HCT116 (cell line): ENCODE measurements around the gene ACSS1. TPM values are rescaled to one million over a fixed set of nuclear protein-coding genes. Genes with fewer than 3 reads are reported as not detected.

Experiments
- ATAC-seq: fragments of 200-7000 bp; cut with Tn5 transposase; 2 replicates; pipeline ENCODE4 v1.9.1; 2020; ENCODE audit warnings: mild to moderate bottlenecking, moderate library complexity
- BruUV-seq: library from RNA; stranded (reverse); fragments of 400-500 nt; replicated peaks from 2 replicates; lab custom pipeline; 2021; lab: Mats Ljungman, UMichigan
- CTCF ChIA-PET: fragments of 300-600 bp; sonication (Branson Sonifier 250); formaldehyde crosslinking; loops from one replicate; lab custom pipeline; 2021; ENCODE audit warnings: antibody characterized with exemption; lab: Charles Lee
- POLR2A ChIA-PET: fragments of 300-600, 350-600 bp; sonication (Branson Sonifier 250); formaldehyde crosslinking; loops from one replicate; lab custom pipeline; 2021; ENCODE audit warnings: antibody characterized with exemption; lab: Charles Lee
- RAD21 ChIA-PET, 2 experiments: fragments of 300-600 bp; sonication (Branson Sonifier 250); formaldehyde crosslinking; loops; one replicate each; lab custom pipeline; 2023; ENCODE audit warnings: low total read pairs in 2 of 2; ENCODE audit not compliant: uncharacterized antibody in 2 of 2, unreplicated experiment in 2 of 2, low non-redundant PET in 1 of 2; lab: Charles Lee
- DNase-seq: peaks from one replicate; pipeline ENCODE4 v3.0.0-alpha.2; 2010; ENCODE audit warnings: low read depth, low spot score
- H2AFZ ChIP-seq: fragments of 200-600 bp; shearing (Covaris generic), sonication (generic); 2 replicates; pipeline ENCODE4 v1.6.1; 2017; ENCODE audit warnings: low read depth, mixed run types, mixed read lengths, antibody characterized with exemption, low read length; ENCODE audit not compliant: poor library complexity, severe bottlenecking
- H3K27ac ChIP-seq: 2 replicates; pipeline ENCODE4 v1.5.1; 2012; ENCODE audit warnings: low read depth, low read length
- H3K27me3 ChIP-seq: fragments of 200-600 bp; sonication (generic); 2 replicates; pipeline ENCODE4 v1.6.1; 2016; ENCODE audit warnings: mixed run types, low read length, mixed read lengths; ENCODE audit not compliant: insufficient read depth
- H3K36me3 ChIP-seq, 2 experiments: fragments of 200-500 bp in 1 of 2; fragments of 200-600 bp in 1 of 2; sonication (Bioruptor generic) in 1 of 2; sonication (generic) in 1 of 2; 2 replicates each; pipeline versions ENCODE4 v1.5.1 to v1.6.1; 2014 to 2016; ENCODE audit warnings: low read length in 2 of 2, inconsistent platforms in 1 of 2, mixed read lengths in 1 of 2, mixed run types in 1 of 2; ENCODE audit not compliant: insufficient read depth in 2 of 2, control insufficient read depth in 1 of 2
- H3K4me1 ChIP-seq, 2 experiments: fragments of 200-600 bp in 1 of 2; sonication (generic) in 1 of 2; 2 replicates each; pipeline versions ENCODE4 v1.5.1 to v1.6.1; 2012 to 2017; ENCODE audit warnings: low read length in 2 of 2, inconsistent platforms in 1 of 2, mild to moderate bottlenecking in 1 of 2, mixed read lengths in 1 of 2, mixed run types in 1 of 2, moderate library complexity in 1 of 2; ENCODE audit not compliant: insufficient read depth in 2 of 2, control insufficient read depth in 1 of 2
- H3K4me2 ChIP-seq: fragments of 200-600 bp; sonication (generic); 2 replicates; pipeline ENCODE4 v1.6.1; 2017; ENCODE audit warnings: mixed run types, low read length, mixed read lengths
- H3K4me3 ChIP-seq, 2 experiments: fragments of 200-600 bp in 1 of 2; sonication (generic) in 1 of 2; replicated peaks in 1 of 2; 2 replicates each; pipeline ENCODE4 v1.5.1; 2011 to 2016; ENCODE audit warnings: low read length in 2 of 2, control low read depth in 1 of 2, low read depth in 1 of 2, mild to moderate bottlenecking in 1 of 2, mixed read lengths in 1 of 2, mixed run types in 1 of 2
- H3K79me2 ChIP-seq: fragments of 200-600 bp; sonication (generic); 2 replicates; pipeline ENCODE4 v1.6.1; 2017; ENCODE audit warnings: mild to moderate bottlenecking, mixed run types, low read length, moderate library complexity, mixed read lengths; ENCODE audit not compliant: insufficient read depth
- H3K9ac ChIP-seq: fragments of 200-600 bp; sonication (generic); 2 replicates; pipeline ENCODE4 v1.6.1; 2016; ENCODE audit warnings: low read length, mixed read lengths
- H3K9me2 ChIP-seq: fragments of 200-600 bp; sonication (generic), shearing (Covaris generic); 2 replicates; pipeline ENCODE4 v1.6.1; 2017; ENCODE audit warnings: mixed run types, mild to moderate bottlenecking, moderate library complexity; ENCODE audit not compliant: insufficient read depth
- H3K9me3 ChIP-seq, 2 experiments: fragments of 200-500 bp in 1 of 2; fragments of 200-600 bp in 1 of 2; sonication (Bioruptor generic) in 1 of 2; sonication (generic) in 1 of 2; 2 replicates each; pipeline ENCODE4 v1.6.1; 2014 to 2017; ENCODE audit warnings: low read length in 2 of 2, mixed read lengths in 2 of 2, inconsistent platforms in 1 of 2, low read depth in 1 of 2, mild to moderate bottlenecking in 1 of 2, mixed run types in 1 of 2, moderate library complexity in 1 of 2; ENCODE audit not compliant: control insufficient read depth in 1 of 2, insufficient read depth in 1 of 2
- H4K20me1 ChIP-seq: fragments of 200-600 bp; sonication (generic), shearing (Covaris generic); 2 replicates; pipeline ENCODE4 v1.6.1; 2017; ENCODE audit warnings: mixed run types, mild to moderate bottlenecking, moderate library complexity; ENCODE audit not compliant: insufficient read depth
- CBX3 ChIP-seq: IDR thresholded peaks from 2 replicates; pipeline ENCODE4 v1.6.1; 2012; ENCODE audit warnings: low read depth
- EGR1 ChIP-seq: IDR thresholded peaks from 2 replicates; pipeline ENCODE4 v1.6.1; 2012; ENCODE audit warnings: low read depth
- ELF1 ChIP-seq: IDR thresholded peaks from 2 replicates; pipeline ENCODE4 v1.6.1; 2012; ENCODE audit warnings: low read depth, borderline replicate concordance
- EZH2phosphoT487 ChIP-seq: fragments of 200-600 bp; IDR thresholded peaks from 2 replicates; pipeline ENCODE4 v1.6.1; 2018; ENCODE audit warnings: antibody characterized with exemption, borderline replicate concordance
- FOSL1 ChIP-seq: IDR thresholded peaks from 2 replicates; pipeline ENCODE4 v1.6.1; 2012; ENCODE audit warnings: low read depth
- JUND ChIP-seq: IDR thresholded peaks from 2 replicates; pipeline ENCODE4 v1.6.1; 2012
- POLR2A ChIP-seq: IDR thresholded peaks from 2 replicates; pipeline ENCODE4 v1.7.0; 2011; ENCODE audit warnings: borderline replicate concordance; ENCODE audit not compliant: insufficient read depth, insufficient read length; ENCODE audit errors: extremely low read depth
- POLR2AphosphoS5 ChIP-seq: IDR thresholded peaks from 2 replicates; pipeline ENCODE4 v1.6.1; 2011; ENCODE audit warnings: mild to moderate bottlenecking, low read depth, low read length, moderate library complexity
- RAD21 ChIP-seq: IDR thresholded peaks from 2 replicates; pipeline ENCODE4 v1.6.1; 2012; ENCODE audit warnings: low read depth, mild to moderate bottlenecking
- SIN3A ChIP-seq: IDR thresholded peaks from 2 replicates; pipeline ENCODE4 v1.6.1; 2012; ENCODE audit warnings: low read depth
- SP1 ChIP-seq: IDR thresholded peaks from 2 replicates; pipeline ENCODE4 v1.6.1; 2012; ENCODE audit warnings: low read depth
- TCF7L2 ChIP-seq: IDR thresholded peaks from 2 replicates; pipeline ENCODE4 v1.7.0; 2011; ENCODE audit warnings: borderline replicate concordance, inconsistent platforms; ENCODE audit not compliant: insufficient read depth, insufficient read length; ENCODE audit errors: extremely low read depth
- YY1 ChIP-seq: IDR thresholded peaks from 2 replicates; pipeline ENCODE4 v1.6.1; 2011; ENCODE audit warnings: low read length, low read depth, moderate library complexity, mild to moderate bottlenecking; ENCODE audit not compliant: insufficient replicate concordance; ENCODE audit errors: extremely low read depth
- ZFX ChIP-seq: fragments of 450-650 bp; IDR thresholded peaks from 2 replicates; pipeline ENCODE4 v1.6.1; 2017
- intact Hi-C: fragments of 100-400 bp; cut with micrococcal nuclease; formaldehyde crosslinking; loops from 2 replicates; pipeline ENCODE4 v1.10.0; 2022
- total RNA-seq: library from RNA; stranded (reverse); gene quantifications from one replicate; pipeline ENCODE4 v1.2.1, GENCODE V29; 2021; ENCODE audit not compliant: unreplicated experiment
- TF ChIP-seq, protein P1 (sequence below): IDR thresholded peaks from 2 replicates; pipeline ENCODE4 v1.6.1; 2012
- TF ChIP-seq, protein P2 (sequence below), 3 experiments: fragments of 200-600 bp in 1 of 3; sonication (generic) in 1 of 3; IDR thresholded peaks in 2 of 3; conservative IDR thresholded peaks in 1 of 3; 2 replicates each; pipeline ENCODE4 v1.5.1; 2012 to 2017; ENCODE audit warnings: low read depth in 2 of 3, low read length in 2 of 3, antibody characterized with exemption in 1 of 3, borderline replicate concordance in 1 of 3, control low read depth in 1 of 3, mild to moderate bottlenecking in 1 of 3, mixed read lengths in 1 of 3, mixed run types in 1 of 3, moderate library complexity in 1 of 3; ENCODE audit not compliant: insufficient read depth in 1 of 3

The ACSS1 gene
- total RNA-seq, 1 experiment from 2014 or later: 0.27 TPM

- intact Hi-C loops: no loop called here
- no peak overlapping the region for H2AFZ ChIP-seq
- TF ChIP-seq POLR2A (no peak), ELF1 (no peak), JUND (no peak), RAD21 (no peak), TCF7L2 (no peak), EGR1 (no peak)
These were observed 58.4 kb downstream of the ACSS1 start for GRCh38 chr20:24999568-24999967.

DNA sequence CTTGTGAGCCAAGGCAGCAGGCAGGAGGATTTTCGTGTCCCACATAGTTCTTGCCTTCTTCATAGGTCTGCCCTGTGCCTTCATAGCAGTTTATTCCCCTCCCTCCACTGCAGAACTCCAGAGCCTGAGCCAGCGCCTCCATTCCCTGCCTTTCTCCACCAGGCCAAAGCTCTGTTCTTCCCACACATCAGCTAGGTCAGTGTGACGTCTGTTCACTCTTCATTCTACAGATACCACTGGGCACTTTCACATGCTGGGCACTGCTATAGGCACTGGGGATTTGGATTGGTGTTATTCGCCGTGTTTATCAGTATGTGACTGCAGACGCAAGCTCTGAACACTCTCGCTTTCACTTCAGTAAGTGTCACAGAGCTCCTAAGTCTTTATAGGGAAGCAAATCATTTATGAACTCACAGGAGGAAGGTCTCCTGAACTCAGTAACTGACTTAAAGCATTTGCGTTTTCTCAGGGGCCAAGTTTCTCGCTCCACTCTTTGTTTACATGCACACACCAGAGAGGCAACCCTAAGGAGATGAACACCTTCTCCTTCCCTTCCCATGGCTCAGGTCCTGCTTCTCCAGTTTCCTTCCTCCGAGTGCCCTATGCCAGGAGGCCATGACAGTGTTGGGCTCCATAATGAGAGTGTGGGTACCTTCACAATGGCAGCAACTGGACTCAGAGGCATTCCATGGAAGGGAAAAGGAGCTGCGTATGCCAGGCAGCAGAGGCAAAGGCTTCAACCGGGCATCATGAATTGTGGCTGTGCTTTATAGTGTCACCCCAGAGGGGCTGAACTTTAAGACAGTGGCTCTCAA, 59.1 kb downstream of the ACSS1 start:
- Histone ChIP-seq H3K4me2 (no peak overlapping the region), H3K9ac (no peak overlapping the region), H3K79me2 (no peaks in the 10 kb centered on the region), H3K36me3 (no peaks in the 10 kb centered on the region), H3K4me1 (peaks cover 0 to 14% of the 10 kb centered on the region in 2 experiments; a peak in 2 of 4 replicates), H3K4me3 (no peak overlapping the region), H4K20me1 (no peaks in the 10 kb centered on the region), H3K27ac (no peak overlapping the region), H3K9me3 (no peaks in the 10 kb centered on the region), H3K9me2 (no peaks in the 10 kb centered on the region), H2AFZ (no peak overlapping the region), H3K27me3 (peaks cover 16% of the 10 kb centered on the region; the same call in 1 of the 2 replicates)
- ChIA-PET CTCF (no interaction called here), POLR2A (no interaction called here), RAD21 (no interaction called here)
- no peak for DNase-seq
- TF ChIP-seq, protein P1, sequence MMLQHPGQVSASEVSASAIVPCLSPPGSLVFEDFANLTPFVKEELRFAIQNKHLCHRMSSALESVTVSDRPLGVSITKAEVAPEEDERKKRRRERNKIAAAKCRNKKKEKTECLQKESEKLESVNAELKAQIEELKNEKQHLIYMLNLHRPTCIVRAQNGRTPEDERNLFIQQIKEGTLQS: no peak
- TF ChIP-seq CBX3: no peak
- no peak for TF ChIP-seq SIN3A
- no peak for TF ChIP-seq EGR1
- no peak for TF ChIP-seq TCF7L2
- no peak for TF ChIP-seq FOSL1
- TF ChIP-seq YY1: no peak
- no peak for TF ChIP-seq POLR2AphosphoS5
- TF ChIP-seq SP1: no peak
- TF ChIP-seq JUND: no peak
- no peak for TF ChIP-seq EZH2phosphoT487
- no peak for TF ChIP-seq POLR2A
- TF ChIP-seq RAD21: no peak
- TF ChIP-seq ZFX: no peak
- TF ChIP-seq, protein P2, sequence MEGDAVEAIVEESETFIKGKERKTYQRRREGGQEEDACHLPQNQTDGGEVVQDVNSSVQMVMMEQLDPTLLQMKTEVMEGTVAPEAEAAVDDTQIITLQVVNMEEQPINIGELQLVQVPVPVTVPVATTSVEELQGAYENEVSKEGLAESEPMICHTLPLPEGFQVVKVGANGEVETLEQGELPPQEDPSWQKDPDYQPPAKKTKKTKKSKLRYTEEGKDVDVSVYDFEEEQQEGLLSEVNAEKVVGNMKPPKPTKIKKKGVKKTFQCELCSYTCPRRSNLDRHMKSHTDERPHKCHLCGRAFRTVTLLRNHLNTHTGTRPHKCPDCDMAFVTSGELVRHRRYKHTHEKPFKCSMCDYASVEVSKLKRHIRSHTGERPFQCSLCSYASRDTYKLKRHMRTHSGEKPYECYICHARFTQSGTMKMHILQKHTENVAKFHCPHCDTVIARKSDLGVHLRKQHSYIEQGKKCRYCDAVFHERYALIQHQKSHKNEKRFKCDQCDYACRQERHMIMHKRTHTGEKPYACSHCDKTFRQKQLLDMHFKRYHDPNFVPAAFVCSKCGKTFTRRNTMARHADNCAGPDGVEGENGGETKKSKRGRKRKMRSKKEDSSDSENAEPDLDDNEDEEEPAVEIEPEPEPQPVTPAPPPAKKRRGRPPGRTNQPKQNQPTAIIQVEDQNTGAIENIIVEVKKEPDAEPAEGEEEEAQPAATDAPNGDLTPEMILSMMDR (IDR thresholded peaks at IDR 0.05 in 2 of 3, conservative IDR thresholded peaks at IDR 0.05 in 1 of 3; ENCODE audit: borderline replicate concordance in 1 of 3, insufficient read depth in 1 of 3, low read depth in 2 of 3, low read length in 2 of 3): no peak
- no TSS peak for BruUV-seq
- intact Hi-C loops: no loop called here
- no peak for ATAC-seq

More at GRCh38 chr20:24999568-24999967, 58.4 kb downstream of the ACSS1 start:
- Histone ChIP-seq H3K4me3 (no peak overlapping the region), H3K27me3 (peaks cover 16% of the 10 kb centered on the region; the same call in 1 of the 2 replicates), H3K4me2 (no peak overlapping the region), H3K9me3 (no peaks in the 10 kb centered on the region), H3K79me2 (no peaks in the 10 kb centered on the region), H3K4me1 (peaks cover 0 to 10% of the 10 kb centered on the region in 2 experiments; a peak in 1 of 4 replicates), H3K36me3 (no peaks in the 10 kb centered on the region), H3K27ac (no peak overlapping the region), H4K20me1 (no peaks in the 10 kb centered on the region), H3K9me2 (no peaks in the 10 kb centered on the region), H3K9ac (no peak overlapping the region)
- ChIA-PET POLR2A (no interaction called here), CTCF (no interaction called here), RAD21 (no interaction called here)
- no TSS peak for BruUV-seq
- DNase-seq: no peak
- no peak for ATAC-seq
